ENCODE measurements around the gene PRH2. TPM values are rescaled to one million over a fixed set of nuclear protein-coding genes. Genes with fewer than 3 reads are reported as not detected.

The PRH2 gene
- not detected for polyA plus RNA-seq

DNA sequence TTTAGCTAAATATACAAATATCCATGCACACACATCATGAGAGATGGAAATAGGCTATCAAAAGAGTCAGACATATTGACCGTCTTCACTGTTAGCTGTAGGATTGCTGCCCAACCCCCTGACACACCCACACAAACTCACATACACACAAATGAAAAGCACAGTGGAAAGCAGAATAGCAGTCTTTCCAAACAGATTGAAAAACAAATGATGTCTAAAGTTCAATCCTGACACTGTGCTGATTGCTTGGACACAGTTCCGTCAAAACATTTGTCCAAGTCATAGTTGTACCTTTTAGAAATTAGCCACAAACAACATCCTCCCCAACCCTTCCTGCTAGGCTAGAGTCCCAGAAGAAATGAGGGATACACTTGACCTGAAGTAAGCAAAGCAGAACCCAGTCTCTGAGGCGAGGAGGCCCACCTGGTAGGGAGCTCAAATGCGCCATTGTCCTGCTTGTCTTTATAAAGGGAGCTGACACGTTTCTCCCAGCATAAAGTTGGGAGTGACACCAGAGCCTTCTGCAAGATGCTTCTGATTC, at the start of gene PRH2:
Gene PRH2 (plus strand): TSS at position 491 of the 541 bp plus-strand sequence. CDS start 38 bp downstream, at position 529.
- WGBS, 3 donors, result 94 to 98% (median 98%) methylated on average over 5 of the region's 5 CpGs
- no peak within 1 kb of the TSS for H3K27ac ChIP-seq (ENCODE audit: low read depth, low read length)

DNA sequence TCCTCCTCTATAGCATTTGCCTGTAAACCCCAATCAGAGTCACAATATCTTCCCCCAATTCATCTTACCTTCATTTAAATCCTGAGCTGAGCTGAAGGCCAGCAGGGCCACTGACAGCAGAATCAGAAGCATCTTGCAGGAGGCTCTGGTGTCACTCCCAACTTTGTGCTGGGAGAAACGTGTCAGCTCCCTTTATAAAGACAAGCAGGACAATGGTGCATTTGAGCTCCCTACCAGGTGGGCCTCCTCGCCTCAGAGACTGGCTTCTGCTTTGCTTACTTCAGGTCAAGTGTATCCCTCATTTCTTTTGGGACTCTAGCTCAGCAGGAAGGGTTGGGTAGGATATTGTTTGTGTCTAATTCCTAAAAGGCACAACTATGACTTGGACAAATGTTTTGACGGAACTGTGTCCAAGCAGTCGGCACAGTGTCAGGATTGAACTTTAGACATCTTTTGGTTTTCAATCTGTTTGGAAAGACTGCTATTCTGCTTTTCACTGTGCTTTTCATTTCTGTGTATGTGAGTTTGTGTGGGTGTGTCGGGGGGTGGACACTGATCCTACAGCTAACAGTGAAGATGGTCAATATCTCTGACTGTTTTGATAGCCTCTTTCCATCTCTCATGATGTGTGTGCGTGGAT, 44.8 kb upstream of the PRH2 start, which contains the start of gene PRH1:
Gene PRH1 (minus strand): TSS at position 170 of the 640 bp plus-strand sequence. CDS start 38 bp downstream, at position 132.
- 92 to 96% (median 96%) methylated on average over 6 of the region's 6 CpGs for WGBS, 3 donors
- H3K27ac ChIP-seq (ENCODE audit: low read depth, low read length), result no peak within 1 kb of the TSS

DNA sequence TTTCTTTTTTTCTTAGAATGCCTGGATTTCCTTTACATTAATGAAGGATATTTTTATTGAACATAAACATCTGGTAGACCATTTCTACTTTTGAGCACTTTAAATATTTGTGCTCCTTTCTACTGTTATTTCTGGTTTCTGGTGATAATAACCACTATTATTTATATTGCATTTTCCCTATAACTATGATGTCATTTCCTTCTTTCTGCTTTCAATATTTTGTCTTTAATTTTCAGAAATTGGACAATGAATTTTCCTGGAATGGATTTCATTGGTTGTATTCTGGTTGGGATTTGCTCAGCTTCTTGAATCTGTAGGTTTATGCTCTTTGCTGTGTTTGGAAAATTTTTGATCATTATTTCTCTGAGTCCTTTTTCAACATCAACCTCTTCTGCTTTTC, 39.8 kb upstream of the PRH2 start:
- H3K27ac ChIP-seq (ENCODE audit: low read depth, low read length), result no peak overlapping the region

DNA sequence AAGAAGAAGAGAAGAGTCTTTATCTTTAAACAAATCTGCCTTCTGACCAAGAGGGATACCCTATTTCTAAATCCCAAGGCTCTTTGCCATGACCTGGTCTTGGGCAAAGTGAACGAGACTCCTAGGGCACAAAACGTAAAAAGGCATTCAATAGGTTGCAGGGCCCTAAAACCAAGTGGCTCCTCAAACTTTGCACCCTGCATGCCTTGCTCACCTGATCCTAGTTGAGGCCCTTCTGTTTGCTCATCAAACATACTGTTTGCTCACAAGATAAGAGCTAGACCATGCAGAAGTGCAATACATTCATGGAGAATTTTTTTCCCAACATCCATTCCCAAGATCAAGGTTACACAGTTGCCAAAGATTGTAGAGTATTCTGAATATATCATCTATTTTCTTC, 37.1 kb upstream of the PRH2 start:
- 40 to 96% (median 95%) methylated on average over 2 of the region's 2 CpGs for WGBS, 3 donors
- no peak overlapping the region for H3K27ac ChIP-seq (ENCODE audit: low read depth, low read length)

DNA sequence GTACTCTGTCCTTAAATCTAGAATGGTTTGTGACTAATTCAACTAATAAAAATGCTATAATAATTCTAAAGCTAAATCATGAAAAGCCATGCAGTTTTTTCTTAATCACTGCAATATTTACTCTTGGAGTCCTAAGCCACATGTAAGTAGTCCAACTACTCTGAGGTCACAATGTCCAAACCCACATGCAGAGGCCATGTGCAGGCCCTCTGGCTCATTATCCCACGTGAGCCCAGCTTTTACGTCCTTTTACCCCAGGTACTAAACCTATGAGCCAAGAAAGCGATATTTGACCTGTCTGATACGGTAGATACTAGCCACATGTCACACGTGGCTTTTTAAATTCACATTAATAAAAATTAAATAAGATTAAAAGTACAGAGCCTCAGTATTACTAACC, 32.2 kb upstream of the PRH2 start:
- no peak overlapping the region for H3K27ac ChIP-seq (ENCODE audit: low read depth, low read length)
- 96 to 97% (median 96%) methylated on average over 5 of the region's 5 CpGs for WGBS, 3 donors

DNA sequence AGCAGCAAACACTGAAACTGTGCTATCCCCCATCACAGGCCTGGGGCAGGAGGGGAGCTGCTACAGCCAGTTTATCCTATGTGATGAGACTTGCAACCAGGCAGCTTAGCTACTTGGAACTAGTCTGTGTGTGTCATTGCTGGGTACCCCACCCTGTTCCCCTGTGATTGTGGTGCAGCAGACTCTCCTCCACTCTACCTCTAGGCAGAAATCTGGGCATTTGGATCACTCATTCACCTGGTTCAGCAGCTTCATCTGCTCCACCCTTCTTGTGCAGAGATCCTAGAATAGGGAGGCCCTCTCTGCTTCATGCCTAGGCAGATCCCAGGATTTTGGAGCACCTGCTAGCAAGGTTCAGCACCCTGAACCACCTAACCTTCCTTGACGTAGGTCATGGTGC, 28.5 kb upstream of the PRH2 start:
- 90 to 100% (median 95%) methylated on average over 1 of the region's 1 CpG for WGBS, 3 donors
- no peak overlapping the region for H3K27ac ChIP-seq (ENCODE audit: low read depth, low read length)

DNA sequence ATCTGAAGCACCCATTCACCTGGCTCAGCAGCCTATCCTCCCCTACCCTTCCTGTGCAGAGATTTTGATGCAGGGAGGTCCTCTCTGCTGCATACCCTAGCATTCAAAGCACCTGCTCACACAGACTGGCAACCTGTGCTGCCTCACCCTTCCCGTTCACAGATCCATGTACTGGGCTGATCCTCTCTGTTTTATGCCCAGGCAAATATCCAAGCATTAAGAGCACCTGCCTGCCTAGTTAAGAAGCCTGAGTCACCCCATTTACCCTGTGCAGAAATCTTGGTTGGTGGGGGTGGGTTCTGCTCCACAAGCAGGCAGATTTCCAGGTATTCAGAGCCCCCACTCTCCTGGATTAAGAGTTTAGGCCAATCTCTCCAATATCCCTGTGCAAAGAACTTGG, 28.1 kb upstream of the PRH2 start:
- 96 to 100% (median 100%) methylated on average over 1 of the region's 1 CpG for WGBS, 3 donors
- no peak overlapping the region for H3K27ac ChIP-seq (ENCODE audit: low read depth, low read length)

DNA sequence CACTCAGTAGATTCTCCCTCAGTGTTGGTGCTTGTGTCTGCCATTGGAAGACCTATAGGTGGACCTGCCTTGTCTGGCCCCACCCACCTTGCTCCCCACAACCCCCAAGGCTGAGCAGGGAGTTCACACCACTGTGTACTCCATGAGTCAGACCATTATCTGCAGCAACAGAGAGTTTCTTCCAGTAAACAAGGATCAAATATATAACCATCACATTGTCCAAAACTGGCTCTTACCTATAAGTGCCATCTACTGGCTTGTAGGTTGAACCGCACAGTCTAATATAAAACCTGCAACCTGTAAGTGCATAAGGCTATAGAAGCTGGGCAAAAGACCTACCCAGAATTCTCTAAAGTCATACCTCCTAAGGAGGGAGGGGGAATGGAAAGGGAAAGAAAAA, 27.6 kb upstream of the PRH2 start:
- WGBS, 3 donors, result 93 to 97% (median 95%) methylated on average over 1 of the region's 1 CpG
- no peak overlapping the region for H3K27ac ChIP-seq (ENCODE audit: low read depth, low read length)

DNA sequence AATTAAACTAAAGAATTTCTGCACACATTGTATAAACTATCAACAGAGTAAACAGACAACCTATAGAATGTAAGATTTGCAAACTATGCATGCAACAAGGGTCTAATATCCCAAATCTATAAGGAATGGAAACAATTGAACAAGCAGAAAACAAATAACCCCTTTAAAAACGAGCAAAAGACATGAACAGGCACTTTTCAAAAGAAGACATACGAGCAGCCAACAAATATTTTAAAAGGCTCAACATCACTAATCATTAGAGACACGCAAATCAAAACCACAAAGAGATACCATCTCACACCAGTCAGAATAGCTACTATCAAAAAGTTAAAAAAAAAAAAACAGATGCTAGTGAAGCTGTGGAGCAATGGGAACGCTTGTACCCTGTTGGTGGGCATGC, 24.4 kb upstream of the PRH2 start:
- WGBS, 3 donors, result 93 to 95% (median 94%) methylated on average over 4 of the region's 4 CpGs

DNA sequence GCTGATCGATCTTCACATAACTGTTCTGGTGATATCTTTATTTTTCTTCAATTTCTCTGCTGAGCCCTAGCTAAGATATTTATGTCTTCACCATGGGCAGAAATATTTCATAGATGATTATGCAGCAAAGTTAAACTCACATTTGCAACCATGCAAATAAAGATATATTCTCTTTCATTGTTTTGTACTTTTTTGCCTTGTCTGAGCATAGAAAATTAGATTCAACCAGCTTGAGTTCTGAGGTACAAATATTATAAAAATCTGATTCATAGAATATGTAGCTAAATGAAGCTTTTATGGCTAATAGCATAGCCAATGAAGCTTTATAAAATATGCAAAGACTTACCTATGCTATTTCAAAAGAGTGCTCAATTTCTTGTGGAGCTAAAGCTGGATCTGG, 19.6 kb upstream of the PRH2 start, which contains the start of gene TAS2R13:
Gene TAS2R13 (minus strand): TSS at position 101 of the 400 bp plus-strand sequence. CDS start 264 bp downstream, outside the sequence.
- H3K27ac ChIP-seq (ENCODE audit: low read depth, low read length), result no peak within 1 kb of the TSS
- 92 to 100% (median 99%) methylated on average over 1 of the region's 1 CpG for WGBS, 3 donors

More for the DNA sequence above, 24.4 kb upstream of the PRH2 start:
- H3K27ac ChIP-seq (ENCODE audit: low read depth, low read length), result no peak overlapping the region

DNA sequence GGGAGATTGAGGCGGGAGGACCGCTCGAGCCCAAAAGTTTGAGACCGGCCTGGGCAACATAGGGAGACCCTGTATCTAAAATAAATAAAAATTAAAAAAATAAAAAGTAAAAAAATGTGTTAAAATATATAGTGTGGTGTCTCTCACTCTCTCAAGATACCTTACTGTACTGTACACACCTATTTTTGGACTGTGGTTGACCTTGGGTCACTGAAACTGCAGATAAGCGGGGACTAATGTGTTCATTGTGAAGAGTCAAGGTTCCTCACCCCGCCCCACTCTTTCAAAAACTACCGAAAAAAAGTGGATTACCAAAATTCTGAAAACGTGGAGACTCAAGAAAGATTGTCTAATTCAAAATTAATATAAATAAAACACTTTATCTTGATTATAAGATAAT, 18.7 kb upstream of the PRH2 start:
- no peak overlapping the region for H3K27ac ChIP-seq (ENCODE audit: low read depth, low read length)
- 75 to 89% (median 82%) methylated on average over 8 of the region's 8 CpGs for WGBS, 3 donors

DNA sequence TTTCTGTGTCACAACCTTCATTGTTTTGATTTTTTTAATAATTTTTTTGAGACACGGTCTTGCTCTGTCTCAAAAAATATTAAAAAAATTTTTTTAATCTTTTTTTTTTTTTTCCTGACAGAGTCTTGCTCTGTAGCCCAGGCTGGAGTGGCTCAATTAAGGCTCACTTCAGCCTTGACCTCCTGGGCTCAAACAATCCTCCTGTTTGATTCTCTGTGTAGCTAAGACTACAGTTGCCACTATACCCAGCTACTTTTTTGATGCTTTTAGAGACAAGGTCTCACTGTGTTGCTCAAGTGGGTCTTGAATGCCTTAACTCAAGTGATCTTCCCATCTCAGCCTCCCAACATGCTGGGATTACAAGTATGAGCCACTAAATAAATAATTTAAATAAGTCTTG, 9.2 kb upstream of the PRH2 start:
- no peak overlapping the region for H3K27ac ChIP-seq (ENCODE audit: low read depth, low read length)
- WGBS, 3 donors, result 92 to 97% (median 94%) methylated on average over 1 of the region's 1 CpG

DNA sequence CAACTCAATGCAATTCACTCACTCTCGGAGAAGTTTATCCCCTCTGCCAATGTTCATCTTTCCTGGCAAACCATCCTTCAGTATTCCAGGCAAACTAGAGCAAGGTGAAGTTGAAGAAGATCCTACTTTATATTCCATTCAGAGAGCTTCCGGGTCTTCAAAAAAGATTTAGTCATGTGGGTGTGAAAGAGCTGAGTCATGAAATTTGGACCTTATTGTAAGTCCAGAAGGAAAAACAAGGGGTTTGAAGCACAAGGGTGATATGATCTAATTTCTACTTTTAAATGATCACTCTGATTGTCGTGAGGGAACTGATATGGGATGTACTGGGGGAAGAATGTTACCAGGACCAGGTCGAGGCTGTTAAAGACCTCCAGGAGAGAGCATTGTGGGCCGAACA, 2.8 kb upstream of the PRH2 start:
- H3K27ac ChIP-seq (ENCODE audit: low read depth, low read length), result no peak overlapping the region
- 82 to 96% (median 85%) methylated on average over 5 of the region's 5 CpGs for WGBS, 3 donors

DNA sequence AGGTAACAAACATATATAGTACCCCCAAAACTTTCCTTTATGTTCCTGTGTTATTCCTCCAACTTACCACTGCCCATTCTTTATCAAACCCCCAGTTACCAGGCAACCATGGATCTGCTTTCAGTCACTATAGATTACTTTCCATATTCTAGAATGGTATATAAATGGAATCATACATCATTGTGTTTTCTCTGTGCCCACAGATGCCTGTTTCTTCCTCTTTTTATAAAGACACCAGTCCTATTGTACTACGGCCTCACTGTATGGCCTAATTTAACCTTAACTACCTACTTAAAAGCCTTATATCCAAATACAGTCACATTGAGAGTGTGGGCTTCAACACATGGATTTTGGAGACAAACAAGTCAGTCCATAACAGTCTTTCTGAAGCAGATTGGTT, 7.5 kb downstream of the PRH2 start:
- no peak overlapping the region for H3K27ac ChIP-seq (ENCODE audit: low read depth, low read length)
- WGBS, 3 donors, result 83 to 96% (median 85%) methylated on average over 1 of the region's 1 CpG

DNA sequence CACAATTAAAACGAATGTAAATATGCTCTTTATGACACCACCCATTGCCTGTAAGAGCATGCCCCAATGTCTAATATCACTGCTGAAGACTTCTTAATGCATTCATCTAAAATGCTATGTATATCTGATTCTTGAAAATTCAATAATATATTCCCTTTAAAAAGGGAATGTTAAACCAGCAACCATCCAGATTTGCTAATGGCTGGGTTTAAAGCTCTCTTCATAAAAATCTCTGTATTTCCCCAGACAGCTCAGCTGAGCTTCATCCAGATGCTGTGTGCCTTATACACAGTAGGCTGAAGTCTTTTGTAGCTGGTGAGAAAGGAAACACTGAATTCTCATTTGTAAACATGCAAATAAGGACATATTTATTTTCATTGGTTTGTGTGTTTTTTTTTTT, 10.1 kb downstream of the PRH2 start, which contains the start of gene TAS2R14:
Gene TAS2R14 (minus strand): TSS at position 101 of the 400 bp plus-strand sequence. CDS start 56 bp downstream, at position 45.
- H3K27ac ChIP-seq (ENCODE audit: low read depth, low read length), result no peak within 1 kb of the TSS
- 82 to 89% (median 88%) methylated on average over 1 of the region's 1 CpG for WGBS, 3 donors

DNA sequence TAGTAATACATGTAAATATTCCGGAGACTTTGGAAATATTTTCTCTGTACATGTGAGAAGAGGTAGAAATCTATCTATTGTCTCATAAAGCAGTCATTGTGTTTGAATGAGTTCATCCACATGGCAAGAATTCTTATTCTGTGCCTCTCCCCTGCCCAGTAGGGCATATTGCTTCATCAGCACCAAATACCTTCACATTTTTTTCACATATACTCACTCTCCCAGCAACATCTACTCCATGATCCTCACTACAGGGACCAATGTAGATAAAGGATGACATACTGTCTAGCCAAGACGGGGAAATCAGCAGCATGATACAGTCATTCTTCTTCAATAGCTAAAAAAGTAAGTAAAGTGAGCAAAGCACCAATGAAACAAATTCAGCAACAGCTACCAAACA, 11.4 kb downstream of the PRH2 start:
- no peak overlapping the region for H3K27ac ChIP-seq (ENCODE audit: low read depth, low read length)
- WGBS, 3 donors, result 90 to 95% (median 92%) methylated on average over 2 of the region's 2 CpGs

DNA sequence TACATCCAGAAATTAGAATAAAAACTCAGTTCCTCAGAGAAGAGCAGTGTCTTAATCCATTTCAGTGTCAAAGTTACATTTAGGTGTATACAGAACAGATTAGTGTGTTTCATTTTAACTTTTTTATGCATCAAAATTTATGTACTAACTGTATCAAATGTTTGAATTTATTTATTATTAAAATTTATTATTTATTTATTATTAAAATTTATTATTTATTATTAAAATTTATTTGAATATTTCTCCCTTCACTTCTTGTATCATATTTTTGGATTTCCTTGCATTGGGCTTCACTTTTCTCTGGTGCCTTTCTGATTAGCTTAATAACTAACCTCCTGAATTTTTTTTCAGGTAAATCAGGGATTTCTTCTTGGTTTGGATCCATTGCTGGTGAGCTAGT, 12.3 kb downstream of the PRH2 start:
- no peak overlapping the region for H3K27ac ChIP-seq (ENCODE audit: low read depth, low read length)

DNA sequence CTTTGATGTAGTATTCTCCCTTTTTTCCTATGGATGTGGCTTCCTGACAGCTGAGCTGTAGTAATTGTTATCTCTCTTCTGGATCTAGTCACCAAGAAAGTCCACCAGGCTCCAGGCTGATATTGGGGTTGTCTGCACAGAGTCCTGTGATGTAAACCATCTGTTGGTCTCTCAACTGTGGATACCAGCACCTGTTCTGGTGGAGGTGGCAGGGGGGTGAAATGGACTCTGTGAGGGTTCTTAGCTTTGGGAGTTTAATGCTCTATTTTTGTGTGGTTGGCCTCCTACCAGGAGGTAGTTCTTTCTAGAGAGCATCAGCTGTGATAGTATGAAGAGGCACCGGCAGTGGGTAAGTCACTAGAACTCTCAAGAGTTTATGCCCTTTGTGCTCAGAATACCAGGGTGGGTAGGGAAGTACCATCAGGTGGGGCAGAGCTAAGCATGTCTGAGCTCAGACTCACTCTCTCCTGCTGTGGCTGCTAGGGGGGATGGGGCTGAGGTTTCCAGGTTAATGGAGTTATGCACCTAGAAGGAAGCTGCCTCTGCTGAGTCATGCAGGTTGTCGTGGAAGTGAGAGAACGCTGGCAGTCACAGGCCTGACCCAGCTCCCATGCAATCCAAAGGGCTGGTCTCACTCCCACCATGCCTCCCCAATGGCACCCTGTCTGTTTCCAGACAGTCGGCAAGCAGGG, 13.0 kb downstream of the PRH2 start:
- WGBS, 3 donors, result 71 to 75% (median 72%) methylated on average over 4 of the region's 4 CpGs
- no peak overlapping the region for H3K27ac ChIP-seq (ENCODE audit: low read depth, low read length)

DNA sequence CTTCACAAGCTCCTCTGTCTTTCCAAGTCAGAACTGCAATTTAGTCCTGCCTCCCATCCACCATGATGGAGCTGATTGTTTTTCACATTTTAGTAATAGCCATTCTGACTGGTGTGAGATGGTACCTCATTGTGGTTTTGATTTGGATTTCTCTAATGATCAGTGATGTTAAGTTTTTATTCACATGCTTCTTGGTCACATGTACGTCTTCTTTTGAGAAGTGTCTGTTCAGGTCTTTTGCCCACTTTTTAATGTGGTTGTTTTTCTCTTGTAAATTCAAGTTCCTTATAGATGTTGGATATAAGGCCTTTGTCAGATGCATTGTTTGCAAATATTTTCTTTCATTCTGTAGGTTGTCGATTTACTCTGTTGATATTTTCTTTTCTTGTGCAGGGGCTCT, 14.1 kb downstream of the PRH2 start:
- 95 to 98% (median 96%) methylated on average over 2 of the region's 2 CpGs for WGBS, 3 donors
- no peak overlapping the region for H3K27ac ChIP-seq (ENCODE audit: low read depth, low read length)

DNA sequence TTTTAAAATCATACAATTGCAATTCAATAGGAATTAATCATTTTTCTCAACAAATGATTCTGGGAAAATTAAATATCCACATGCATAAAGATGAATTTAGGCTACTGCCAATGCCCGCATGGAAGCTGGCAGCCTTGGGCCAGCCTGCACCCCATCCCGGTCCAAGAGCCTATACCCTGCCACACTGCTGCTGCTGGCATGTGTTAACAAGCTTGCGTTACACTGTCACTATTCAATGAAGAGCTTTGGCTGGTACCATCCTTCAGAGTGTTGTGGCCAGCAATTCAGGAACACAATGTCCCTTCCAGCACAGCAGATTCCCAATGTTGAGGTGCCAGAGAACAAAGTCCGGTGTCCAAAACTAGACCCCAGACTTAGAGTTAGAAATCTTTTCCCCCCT, 23.6 kb downstream of the PRH2 start:
- 95 to 99% (median 99%) methylated on average over 4 of the region's 4 CpGs for WGBS, 3 donors
- H3K27ac ChIP-seq (ENCODE audit: low read depth, low read length), result no peak overlapping the region
